Fibroblast of mammary gland (primary cell): ENCODE data around the gene STX8.

ENCODE experiments used
- DNase-seq: peaks from one replicate; pipeline ENCODE4 v3.0.0-alpha.2; 2010; ENCODE audit warnings: low read depth
- H3K4me3 ChIP-seq: 2 replicates; pipeline ENCODE4 v1.5.1; 2011; ENCODE audit warnings: low read depth, mild to moderate bottlenecking, low read length, moderate library complexity; ENCODE audit not compliant: control insufficient read depth
- CTCF ChIP-seq: conservative IDR thresholded peaks from 2 replicates; pipeline ENCODE4 v1.5.1; 2011; ENCODE audit warnings: low read depth, low read length, inconsistent platforms; ENCODE audit not compliant: control insufficient read depth, insufficient read depth

STX8 gene

GRCh38 chr17:9234389-9234945 is 341.2 kb downstream of the STX8 start:
- no peak overlapping the region for H3K4me3 ChIP-seq
- no peak for TF ChIP-seq CTCF
- DNase-seq, result no peak

- no peak overlapping the region for H3K4me3 ChIP-seq
- DNase-seq, result no peak
- TF ChIP-seq CTCF, result no peak
Observed at GRCh38 chr17:9233761-9234160, 341.9 kb downstream of the STX8 start.

- no peak for DNase-seq
- TF ChIP-seq CTCF, result no peak
- no peak overlapping the region for H3K4me3 ChIP-seq
Observed at GRCh38 chr17:9233271-9233599, 342.4 kb downstream of the STX8 start.

- DNase-seq, result peak; percentile 56
- no peak for TF ChIP-seq CTCF
- no peak overlapping the region for H3K4me3 ChIP-seq
Observed at GRCh38 chr17:9232591-9233270, 342.9 kb downstream of the STX8 start.

GRCh38 chr17:9232155-9232475 is 343.5 kb downstream of the STX8 start:
- TF ChIP-seq CTCF, result no peak
- H3K4me3 ChIP-seq, result no peak overlapping the region
- no peak for DNase-seq

GRCh38 chr17:9231449-9232154 is 344.0 kb downstream of the STX8 start:
- no peak overlapping the region for H3K4me3 ChIP-seq
- no peak for DNase-seq
- TF ChIP-seq CTCF, result no peak

- TF ChIP-seq CTCF, result no peak
- DNase-seq, result no peak
- H3K4me3 ChIP-seq, result no peak overlapping the region
Observed at GRCh38 chr17:9230861-9231260, 344.8 kb downstream of the STX8 start.
